ENCODE results near the gene XKR8. TPM values are rescaled to one million over a fixed set of nuclear protein-coding genes. Genes with fewer than 3 reads are reported as not detected.
A peak's percentile ranks its signal among the peaks of the same experiment; 100 is the strongest.

XKR8 gene
- total RNA-seq, 2 experiments from 2014 or later, result 8.7 to 9.0 TPM

- peak; percentile 65 for DNase-seq
- H3K9me3 Mint-ChIP-seq, result no peaks in the 10 kb centered on the region
- peak; percentile 75 for ATAC-seq (ENCODE audit: low read depth)
- POLR2A ChIA-PET, result interaction anchor here (1.1 to 1.5 kb wide), 3 partner anchors 13 to 148 kb away, joined by 3 to 5 read pairs (median 3); partner anchors contain the start of genes EYA3 and XKR8
- H3K27me3 Mint-ChIP-seq, result peaks cover 9% of the 10 kb centered on the region
- H3K4me1 Mint-ChIP-seq, result peaks cover 36% of the 10 kb centered on the region
- H3K36me3 Mint-ChIP-seq, result no peaks in the 10 kb centered on the region
- no peak overlapping the region for H3K4me3 Mint-ChIP-seq
- H3K27ac Mint-ChIP-seq, result peak overlapping the region; percentile 75
These were observed 19.5 kb upstream of the XKR8 start for GRCh38 chr1:27940297-27940696.

GRCh38 chr1:27940870-27941560 lies 18.8 kb upstream of the XKR8 start:
- peaks cover 31% of the 10 kb centered on the region for H3K4me1 Mint-ChIP-seq
- H3K4me3 Mint-ChIP-seq, result no peak overlapping the region
- H3K27me3 Mint-ChIP-seq, result peaks cover 2% of the 10 kb centered on the region
- H3K36me3 Mint-ChIP-seq, result no peaks in the 10 kb centered on the region
- H3K9me3 Mint-ChIP-seq, result no peaks in the 10 kb centered on the region
- no peak for DNase-seq
- H3K27ac Mint-ChIP-seq, result peak overlapping the region; percentile 49
- POLR2A ChIA-PET, result interaction anchor here (0.6 to 1.5 kb wide), 4 partner anchors 12 to 292 kb away, joined by 3 to 5 read pairs (median 3); partner anchors contain the start of genes EYA3 and XKR8
- ATAC-seq (ENCODE audit: low read depth), result no peak

GRCh38 chr1:27941671-27942540 lies 17.9 kb upstream of the XKR8 start:
- POLR2A ChIA-PET, result interaction anchor here (0.6 kb wide), 1 partner anchor 293 kb away, joined by 3 read pairs; no protein-coding TSS in a partner anchor
- Mint-ChIP-seq H3K4me3 (no peak overlapping the region), H3K36me3 (no peaks in the 10 kb centered on the region), H3K27ac (no peak overlapping the region), H3K27me3 (peaks cover 3% of the 10 kb centered on the region), H3K9me3 (no peaks in the 10 kb centered on the region), H3K4me1 (peaks cover 31% of the 10 kb centered on the region)
- DNase-seq (no peak), ATAC-seq (ENCODE audit: low read depth) (no peak)

GRCh38 chr1:27945020-27945419 lies 14.8 kb upstream of the XKR8 start:
- POLR2A ChIA-PET, result interaction anchor here (1.5 to 1.9 kb wide), 2 partner anchors 8 to 14 kb away, joined by 6 to 7 read pairs; partner anchors contain the start of gene XKR8
- no peak overlapping the region for H3K27ac Mint-ChIP-seq

GRCh38 chr1:27949027-27949426 lies 10.7 kb upstream of the XKR8 start:
- Mint-ChIP-seq H3K27ac (no peak overlapping the region), H3K36me3 (no peaks in the 10 kb centered on the region), H3K27me3 (peaks cover 11% of the 10 kb centered on the region), H3K4me3 (no peak overlapping the region), H3K9me3 (no peaks in the 10 kb centered on the region), H3K4me1 (peaks cover 4% of the 10 kb centered on the region)
- ATAC-seq (ENCODE audit: low read depth) (no peak), DNase-seq (no peak)
- POLR2A ChIA-PET, result no interaction called here

More at GRCh38 chr1:27945020-27945419, 14.8 kb upstream of the XKR8 start:
- H3K4me1 Mint-ChIP-seq, result peaks cover 22% of the 10 kb centered on the region
- ATAC-seq (ENCODE audit: low read depth) (no peak), DNase-seq (no peak)
- no peak overlapping the region for H3K4me3 Mint-ChIP-seq
- no peaks in the 10 kb centered on the region for H3K9me3 Mint-ChIP-seq
- peaks cover 3% of the 10 kb centered on the region for H3K27me3 Mint-ChIP-seq
- H3K36me3 Mint-ChIP-seq, result no peaks in the 10 kb centered on the region

- Mint-ChIP-seq H3K36me3 (no peaks in the 10 kb centered on the region), H3K27ac (no peak overlapping the region), H3K9me3 (no peaks in the 10 kb centered on the region), H3K4me1 (no peaks in the 10 kb centered on the region), H3K4me3 (no peak overlapping the region), H3K27me3 (peaks cover 11% of the 10 kb centered on the region)
- DNase-seq (no peak), ATAC-seq (ENCODE audit: low read depth) (no peak)
- POLR2A ChIA-PET, result no interaction called here
These were observed 8.4 kb upstream of the XKR8 start for GRCh38 chr1:27951396-27951795.

GRCh38 chr1:27952147-27952546 lies 7.6 kb upstream of the XKR8 start:
- no peaks in the 10 kb centered on the region for H3K36me3 Mint-ChIP-seq
- POLR2A ChIA-PET, result no interaction called here
- peaks cover 13% of the 10 kb centered on the region for H3K27me3 Mint-ChIP-seq
- no peak overlapping the region for H3K4me3 Mint-ChIP-seq
- DNase-seq, result no peak
- ATAC-seq (ENCODE audit: low read depth), result no peak
- H3K4me1 Mint-ChIP-seq, result no peaks in the 10 kb centered on the region
- no peak overlapping the region for H3K27ac Mint-ChIP-seq
- no peaks in the 10 kb centered on the region for H3K9me3 Mint-ChIP-seq

GRCh38 chr1:27954186-27954585 lies 5.6 kb upstream of the XKR8 start:
- no peak for ATAC-seq (ENCODE audit: low read depth)
- POLR2A ChIA-PET, result no interaction called here
- no peaks in the 10 kb centered on the region for H3K9me3 Mint-ChIP-seq
- H3K4me1 Mint-ChIP-seq, result peaks cover 2% of the 10 kb centered on the region
- H3K27ac Mint-ChIP-seq, result no peak overlapping the region
- H3K27me3 Mint-ChIP-seq, result peaks cover 13% of the 10 kb centered on the region
- H3K4me3 Mint-ChIP-seq, result no peak overlapping the region
- no peak for DNase-seq
- H3K36me3 Mint-ChIP-seq, result no peaks in the 10 kb centered on the region

- H3K27me3 Mint-ChIP-seq, result peaks cover 13% of the 10 kb centered on the region
- no peaks in the 10 kb centered on the region for H3K9me3 Mint-ChIP-seq
- no peaks in the 10 kb centered on the region for H3K36me3 Mint-ChIP-seq
- no peak overlapping the region for H3K27ac Mint-ChIP-seq
- H3K4me3 Mint-ChIP-seq, result no peak overlapping the region
- ATAC-seq (ENCODE audit: low read depth), result no peak
- no peak for DNase-seq
- H3K4me1 Mint-ChIP-seq, result peaks cover 4% of the 10 kb centered on the region
- POLR2A ChIA-PET, result no interaction called here
These were observed 4.7 kb upstream of the XKR8 start for GRCh38 chr1:27955076-27955475.

- POLR2A ChIA-PET, result no interaction called here
- Mint-ChIP-seq H3K4me1 (peaks cover 11% of the 10 kb centered on the region), H3K4me3 (no peak overlapping the region), H3K9me3 (no peaks in the 10 kb centered on the region), H3K27me3 (peaks cover 10% of the 10 kb centered on the region), H3K36me3 (no peaks in the 10 kb centered on the region), H3K27ac (no peak overlapping the region)
- no peak for DNase-seq
- no peak for ATAC-seq (ENCODE audit: low read depth)
These were observed 3.0 kb upstream of the XKR8 start for GRCh38 chr1:27956761-27957160.

GRCh38 chr1:27957655-27958054 lies 2.1 kb upstream of the XKR8 start:
- H3K27me3 Mint-ChIP-seq, result peaks cover 6% of the 10 kb centered on the region
- no peak overlapping the region for H3K4me3 Mint-ChIP-seq
- no peak for DNase-seq
- no peaks in the 10 kb centered on the region for H3K36me3 Mint-ChIP-seq
- H3K9me3 Mint-ChIP-seq, result no peaks in the 10 kb centered on the region
- H3K4me1 Mint-ChIP-seq, result peaks cover 13% of the 10 kb centered on the region
- ATAC-seq (ENCODE audit: low read depth), result no peak
- H3K27ac Mint-ChIP-seq, result no peak overlapping the region
- POLR2A ChIA-PET, result no interaction called here

GRCh38 chr1:27958513-27958912 lies 1.3 kb upstream of the XKR8 start:
- no peaks in the 10 kb centered on the region for H3K9me3 Mint-ChIP-seq
- H3K36me3 Mint-ChIP-seq, result no peaks in the 10 kb centered on the region
- ATAC-seq (ENCODE audit: low read depth) (no peak), DNase-seq (no peak)
- POLR2A ChIA-PET, result interaction anchor here (2.0 to 2.2 kb wide), 2 partner anchors 13 to 15 kb away, joined by 7 to 10 read pairs; no protein-coding TSS in a partner anchor
- no peak overlapping the region for H3K4me3 Mint-ChIP-seq
- peaks cover 6% of the 10 kb centered on the region for H3K27me3 Mint-ChIP-seq
- H3K4me1 Mint-ChIP-seq, result peaks cover 14% of the 10 kb centered on the region
- H3K27ac Mint-ChIP-seq, result no peak overlapping the region

GRCh38 chr1:27960762-27961645 lies 1.2 kb downstream of the XKR8 start:
- no peak for ATAC-seq (ENCODE audit: low read depth)
- Mint-ChIP-seq H3K4me3 (peak overlapping the region; percentile 85), H3K27me3 (peaks cover 6% of the 10 kb centered on the region), H3K9me3 (no peaks in the 10 kb centered on the region), H3K27ac (peak overlapping the region; percentile 21), H3K4me1 (peaks cover 18% of the 10 kb centered on the region), H3K36me3 (peaks cover 4% of the 10 kb centered on the region)
- no peak for DNase-seq
- POLR2A ChIA-PET, result interaction anchor here (0.5 to 2.2 kb wide), 6 partner anchors 7 to 248 kb away, joined by 3 to 10 read pairs (median 4); no protein-coding TSS in a partner anchor
